Parathyroid adenoma (tissue), 2 donors: ENCODE measurements around the gene TSPEAR.

Experiments used
- H2AFZ ChIP-seq: fragments of 300-600 bp; sonication (generic); one replicate; pipeline ENCODE4 v1.7.0; 2017; ENCODE audit warnings: antibody characterized with exemption, mild to moderate bottlenecking
- H3K27ac ChIP-seq: fragments of 300-600 bp; sonication (generic); one replicate; pipeline ENCODE4 v1.7.0; 2017
- H3K27me3 ChIP-seq: fragments of 300-600 bp; sonication (generic); one replicate; pipeline ENCODE4 v1.7.0; 2017; ENCODE audit warnings: low read length; ENCODE audit not compliant: control insufficient read depth, insufficient read depth
- H3K36me3 ChIP-seq: fragments of 300-600 bp; sonication (generic); one replicate; pipeline ENCODE4 v1.7.0; 2017; ENCODE audit warnings: low read length; ENCODE audit not compliant: control insufficient read depth, insufficient read depth
- H3K4me1 ChIP-seq: fragments of 300-600 bp; sonication (generic); one replicate; pipeline ENCODE4 v1.7.0; 2017; ENCODE audit warnings: control low read depth
- H3K4me2 ChIP-seq: fragments of 300-600 bp; sonication (generic); one replicate; pipeline ENCODE4 v1.7.0; 2017; ENCODE audit warnings: low read length
- H3K4me3 ChIP-seq: fragments of 300-600 bp; sonication (generic); one replicate; pipeline ENCODE4 v1.7.0; 2017; ENCODE audit warnings: low read depth, low read length
- H3K79me2 ChIP-seq: fragments of 300-600 bp; sonication (generic); one replicate; pipeline ENCODE4 v1.7.0; 2017; ENCODE audit warnings: control low read depth
- H3K9ac ChIP-seq: fragments of 300-600 bp; sonication (generic); one replicate; pipeline ENCODE4 v1.7.0; 2017; ENCODE audit warnings: mild to moderate bottlenecking
- H3K9me3 ChIP-seq: fragments of 300-600 bp; sonication (generic); one replicate; pipeline ENCODE4 v1.7.0; 2017; ENCODE audit warnings: low read length; ENCODE audit not compliant: control insufficient read depth
- CTCF ChIP-seq: fragments of 300-600 bp; sonication (generic); IDR thresholded peaks from one replicate; pipeline ENCODE4 v1.7.0; 2017; ENCODE audit warnings: antibody characterized with exemption, mild to moderate bottlenecking
- donor health status: primary hyperparathyroidism.

Gene TSPEAR

GRCh38 chr21:44450999-44451398 is 260.4 kb downstream of the TSPEAR start:
- TF ChIP-seq CTCF, result no peak
- no peaks in the 10 kb centered on the region for H3K4me1 ChIP-seq
- no peaks in the 10 kb centered on the region for H3K9me3 ChIP-seq
- H2AFZ ChIP-seq, result no peak overlapping the region
- no peaks in the 10 kb centered on the region for H3K79me2 ChIP-seq
- no peak overlapping the region for H3K4me2 ChIP-seq
- no peaks in the 10 kb centered on the region for H3K27me3 ChIP-seq
- no peak overlapping the region for H3K9ac ChIP-seq
- H3K4me3 ChIP-seq, result no peak overlapping the region
- no peak overlapping the region for H3K27ac ChIP-seq
- no peaks in the 10 kb centered on the region for H3K36me3 ChIP-seq

- H3K79me2 ChIP-seq, result no peaks in the 10 kb centered on the region
- no peaks in the 10 kb centered on the region for H3K4me1 ChIP-seq
- H3K4me2 ChIP-seq, result no peak overlapping the region
- H3K27ac ChIP-seq, result no peak overlapping the region
- TF ChIP-seq CTCF, result no peak
- no peaks in the 10 kb centered on the region for H3K27me3 ChIP-seq
- no peaks in the 10 kb centered on the region for H3K36me3 ChIP-seq
- no peaks in the 10 kb centered on the region for H3K9me3 ChIP-seq
- no peak overlapping the region for H2AFZ ChIP-seq
- H3K9ac ChIP-seq, result no peak overlapping the region
- no peak overlapping the region for H3K4me3 ChIP-seq
Observed at GRCh38 chr21:44450402-44450801, 261.0 kb downstream of the TSPEAR start.

- Histone ChIP-seq H3K9me3 (no peaks in the 10 kb centered on the region), H3K27ac (no peak overlapping the region), H3K4me1 (no peaks in the 10 kb centered on the region), H3K4me2 (no peak overlapping the region), H3K79me2 (no peaks in the 10 kb centered on the region), H3K27me3 (no peaks in the 10 kb centered on the region), H3K36me3 (no peaks in the 10 kb centered on the region), H3K4me3 (no peak overlapping the region), H2AFZ (no peak overlapping the region), H3K9ac (no peak overlapping the region)
- TF ChIP-seq CTCF, result no peak
Observed at GRCh38 chr21:44449473-44450363, 261.7 kb downstream of the TSPEAR start.

GRCh38 chr21:44448651-44449131 is 262.7 kb downstream of the TSPEAR start:
- H3K79me2 ChIP-seq, result no peaks in the 10 kb centered on the region
- H3K27me3 ChIP-seq, result no peaks in the 10 kb centered on the region
- no peaks in the 10 kb centered on the region for H3K4me1 ChIP-seq
- H3K27ac ChIP-seq, result no peak overlapping the region
- H2AFZ ChIP-seq, result no peak overlapping the region
- H3K36me3 ChIP-seq, result no peaks in the 10 kb centered on the region
- no peak overlapping the region for H3K4me3 ChIP-seq
- H3K4me2 ChIP-seq, result no peak overlapping the region
- no peak for TF ChIP-seq CTCF
- no peak overlapping the region for H3K9ac ChIP-seq
- no peaks in the 10 kb centered on the region for H3K9me3 ChIP-seq
